K562 (cell line): ENCODE results near the gene STIL. TPM values are rescaled to one million over a fixed set of nuclear protein-coding genes. Genes with fewer than 3 reads are reported as not detected.

Source experiments
- ATAC-seq: fragments of 200-7000 bp; cut with Tn5 transposase; 3 replicates; pipeline ENCODE4 v1.9.1; 2020; ENCODE audit warnings: moderate library complexity
- BruUV-seq: library from RNA; stranded (reverse); fragments of 400-500 nt; replicated peaks from 2 replicates; lab custom pipeline; 2021; lab: Mats Ljungman, UMichigan
- CTCF ChIA-PET: fragments of 300-600 bp; formaldehyde crosslinking; extraction: SDS; loops from one replicate; lab custom pipeline; 2021; ENCODE audit warnings: low intra/inter-chr PET ratio; lab: Yijun Ruan, JAX
- POLR2A ChIA-PET: fragments of 300-600, 350-650 bp; sonication (Branson Sonifier 250); formaldehyde crosslinking; extraction: SDS; loops from one replicate; lab custom pipeline; 2021; ENCODE audit warnings: antibody characterized with exemption, inconsistent platforms; lab: Yijun Ruan, JAX
- DNase-seq, 4 experiments: peaks; one replicate each; pipeline versions ENCODE4 v3.0.0 to v3.0.0-alpha.2; 2011 to 2018; ENCODE audit warnings: low spot score in 3 of 4, mixed read lengths in 3 of 4; ENCODE audit errors: extremely low read depth in 1 of 4
- FAIRE-seq: peaks from 2 replicates; lab custom pipeline; 2011; peaks lifted over from hg19 to GRCh38; lab: Jason Lieb, UNC
- H2AFZ ChIP-seq: 2 replicates; pipeline ENCODE4 v1.6.0; 2011; ENCODE audit warnings: low read depth, low read length, control low read depth, inconsistent platforms
- H3K27ac ChIP-seq: fragments of 200-600 bp; 3 replicates; pipeline ENCODE4 v1.8.0; 2011; ENCODE audit warnings: low read depth, mild to moderate bottlenecking, control low read depth, inconsistent platforms, low read length, moderate library complexity, mixed read lengths; ENCODE audit errors: extremely low read depth
- H3K27me3 ChIP-seq, 2 experiments: fragments of 300-600 bp in 1 of 2; 2 replicates in 1 of 2; 3 replicates in 1 of 2; pipeline versions ENCODE4 v1.6.0 to v1.8.0; 2011; ENCODE audit warnings: inconsistent platforms in 2 of 2, low read length in 2 of 2, mild to moderate bottlenecking in 1 of 2, mixed read lengths in 1 of 2, moderate library complexity in 1 of 2; ENCODE audit not compliant: control insufficient read depth in 2 of 2, insufficient read depth in 2 of 2
- H3K36me3 ChIP-seq: fragments of 300-600 bp; 3 replicates; pipeline ENCODE4 v1.8.0; 2011; ENCODE audit warnings: mild to moderate bottlenecking, low read length, inconsistent platforms; ENCODE audit not compliant: control insufficient read depth, insufficient read depth
- H3K4me1 ChIP-seq, 2 experiments: fragments of 200-600 bp in 1 of 2; replicated peaks in 1 of 2; 2 replicates in 1 of 2; 3 replicates in 1 of 2; pipeline versions ENCODE4 v1.5.1 to v1.8.0; 2011; ENCODE audit warnings: inconsistent platforms in 2 of 2, low read length in 2 of 2, mild to moderate bottlenecking in 1 of 2, mixed read lengths in 1 of 2, moderate library complexity in 1 of 2; ENCODE audit not compliant: control insufficient read depth in 2 of 2, insufficient read depth in 2 of 2
- H3K4me2 ChIP-seq: 2 replicates; pipeline ENCODE4 v1.6.1; 2011; ENCODE audit warnings: low read length, control low read depth, inconsistent platforms, mixed read lengths; ENCODE audit not compliant: insufficient read depth
- H3K4me3 ChIP-seq: fragments of 200-600 bp; sonication (generic), shearing (Covaris generic); 2 replicates; pipeline ENCODE4 v1.5.1; 2016; ENCODE audit warnings: control low read depth, inconsistent platforms
- H3K79me2 ChIP-seq: fragments of 200-600 bp; 3 replicates; pipeline ENCODE4 v1.8.0; 2011; ENCODE audit warnings: low read length, inconsistent platforms; ENCODE audit not compliant: control insufficient read depth, insufficient read depth
- H3K9ac ChIP-seq, 2 experiments: 2 replicates each; pipeline versions ENCODE4 v1.6.0 to v1.6.1; 2011; ENCODE audit warnings: low read depth in 2 of 2, low read length in 2 of 2, control low read depth in 1 of 2, inconsistent platforms in 1 of 2, mild to moderate bottlenecking in 1 of 2, mixed read lengths in 1 of 2; ENCODE audit not compliant: insufficient read depth in 1 of 2
- H3K9me1 ChIP-seq: one replicate; pipeline ENCODE4 v1.6.0; 2011; ENCODE audit warnings: inconsistent platforms, mild to moderate bottlenecking, low read length, moderate library complexity; ENCODE audit not compliant: control insufficient read depth, insufficient read depth
- H3K9me3 ChIP-seq: replicated peaks from 2 replicates; pipeline ENCODE4 v1.5.1; 2011; ENCODE audit warnings: low read depth, low read length, inconsistent platforms; ENCODE audit not compliant: control insufficient read depth, insufficient read depth
- H4K20me1 ChIP-seq: replicated peaks from 2 replicates; pipeline ENCODE4 v1.6.1; 2011; ENCODE audit warnings: low read length, inconsistent platforms, mixed read lengths; ENCODE audit not compliant: control insufficient read depth, insufficient read depth
- HMGN3 ChIP-seq: IDR thresholded peaks from 2 replicates; pipeline ENCODE4 v1.6.1; 2011; ENCODE audit warnings: borderline replicate concordance, low read depth, mild to moderate bottlenecking, mixed read lengths, low read length; ENCODE audit not compliant: insufficient read length; ENCODE audit errors: extremely low read depth
- MYNN ChIP-seq, 2 experiments: sonication (generic); formaldehyde crosslinking in 1 of 2; IDR thresholded peaks; 2 replicates each; pipeline versions ENCODE4 v1.5.0 to v1.6.1; 2016 to 2020; ENCODE audit warnings: antibody characterized with exemption in 1 of 2, missing genetic modification reagents in 1 of 2
- NCOR1 ChIP-seq: fragments of 450-650 bp; IDR thresholded peaks from 2 replicates; pipeline ENCODE4 v1.6.1; 2016; ENCODE audit warnings: mild to moderate bottlenecking, moderate library complexity
- NFIC ChIP-seq: fragments of 450-650 bp; IDR thresholded peaks from 2 replicates; pipeline ENCODE4 v1.6.1; 2017; ENCODE audit warnings: mild to moderate bottlenecking, inconsistent platforms
- NFIX ChIP-seq: fragments of 250-450 bp; sonication (Bioruptor Pico); IDR thresholded peaks from 2 replicates; pipeline ENCODE4 v1.4.0; 2020; ENCODE audit warnings: low read depth, mild to moderate bottlenecking, moderate library complexity
- PHF20 ChIP-seq: fragments of 450-650 bp; IDR thresholded peaks from 2 replicates; pipeline ENCODE4 v1.6.1; 2018; ENCODE audit not compliant: partially characterized antibody
- POLR2B ChIP-seq: fragments of 450-650 bp; IDR thresholded peaks from 2 replicates; pipeline ENCODE4 v1.6.1; 2018; ENCODE audit warnings: low read depth; ENCODE audit not compliant: partially characterized antibody
- WGBS: fragments of 100-300 bp; shearing (Covaris generic); methylation state at CpG from one replicate; pipeline ENCODE4 v1.1.6; 2016; ENCODE audit warnings: low coverage, mixed read lengths; ENCODE audit not compliant: insufficient coverage; ENCODE audit errors: missing lambda C conversion rate; 5-methylcytosine and 5-hydroxymethylcytosine counted together
- in situ Hi-C: fragments of 300-500 bp; cut with MboI; formaldehyde crosslinking; loops from 4 replicates; pipeline ENCODE4 v1.15.0; 2018; ENCODE audit warnings: inconsistent platforms, mixed read lengths
- intact Hi-C: fragments of 100-400 bp; cut with micrococcal nuclease; formaldehyde crosslinking; loops from 2 replicates; pipeline ENCODE4 v1.14.2; 2022
- polyA plus RNA-seq, 8 experiments: library from polyadenylated mRNA; depleted of rRNA in 4 of 8; stranded (reverse) in 5 of 8; unstranded in 3 of 8; fragments of >200 nt; fragmentation: Nextera tagmentation in 2 of 8; fragmentation: Illumina TruSeq in 1 of 8; extraction: Ambion mirVana in 2 of 8; extraction: Trizol in 1 of 8; gene quantifications; 2 replicates each; pipeline versions ENCODE4 v1.2.1 to v1.2.3, GENCODE V29; 2011 to 2014; ENCODE audit warnings: inconsistent platforms in 1 of 8, missing spikeins in 1 of 8
- total RNA-seq, 7 experiments: library from RNA; depleted of rRNA in 6 of 7; stranded (reverse); fragments of >200 nt in 6 of 7; fragmentation: Illumina TruSeq in 2 of 7; extraction: Trizol in 2 of 7; gene quantifications; 2 replicates each; pipeline versions ENCODE4 v1.2.1 to v1.2.3, GENCODE V29; 2011 to 2021; ENCODE audit warnings: low replicate concordance in 1 of 7
- TF ChIP-seq, protein P1 (sequence below), 2 experiments: fragments of 450-650 bp; IDR thresholded peaks; 2 replicates each; pipeline ENCODE4 v1.6.1; 2016
- TF ChIP-seq, protein P2 (sequence below): fragments of 150-350 bp; conservative IDR thresholded peaks from 2 replicates; pipeline ENCODE4 v1.6.1; 2014; ENCODE audit warnings: low read length

The STIL gene
- total and polyA plus RNA-seq, 9 of the 15 experiments (the other 6 are each of a cell fraction or from before 2014, with no cell fraction given) = 10.5 to 77.4 (median 39.6) TPM

DNA sequence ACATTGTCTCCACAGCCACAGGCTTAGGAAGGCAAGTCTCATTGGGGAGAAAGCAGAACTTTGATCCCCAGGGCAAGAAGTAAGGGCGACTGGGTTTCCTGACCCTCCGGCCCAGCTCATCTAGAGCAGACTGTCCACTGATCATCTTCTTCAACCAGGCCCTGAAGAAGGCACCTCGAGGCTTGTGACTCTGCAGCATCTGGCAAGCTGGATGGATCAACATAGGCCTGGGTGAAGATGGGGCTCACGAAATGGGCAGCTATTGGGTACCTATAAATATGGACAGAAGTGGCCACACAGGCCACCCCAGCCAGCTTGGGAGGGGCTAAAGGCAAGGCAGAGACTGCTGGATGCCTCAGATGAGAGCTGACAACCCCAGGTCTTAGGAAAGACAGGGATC, 94.9 kb downstream of the STIL start:
- no peak overlapping the region for H3K27ac ChIP-seq
- peaks cover 9 to 22% of the 10 kb centered on the region in 2 experiments; a peak in 4 of 5 replicates for H3K4me1 ChIP-seq
- H3K4me3 ChIP-seq = no peak overlapping the region
- no peak for ATAC-seq
- peaks cover 31% of the 10 kb centered on the region; the same call in 1 of the 2 replicates for H4K20me1 ChIP-seq
- TF ChIP-seq PHF20 = no peak
- peak; percentile 15 for TF ChIP-seq POLR2B
- H3K9ac ChIP-seq = no peak overlapping the region
- no peaks in the 10 kb centered on the region for H3K9me3 ChIP-seq
- in situ Hi-C loops (no loop called here), intact Hi-C loops (no loop called here)
- peaks cover 35% of the 10 kb centered on the region for H3K79me2 ChIP-seq
- H2AFZ ChIP-seq = no peak overlapping the region
- no peak for FAIRE-seq
- 79% methylated on average over 4 of the region's 4 CpGs for WGBS
- H3K9me1 ChIP-seq = no peaks in the 10 kb centered on the region
- ChIA-PET CTCF (no interaction called here), POLR2A (interaction anchor here (0.6 to 4.3 kb wide), 4 partner anchors 10 to 170 kb away, joined by 3 to 41 read pairs (median 3); no protein-coding TSS in a partner anchor)
- no peak for DNase-seq
- no TSS peak for BruUV-seq
- no peak overlapping the region for H3K4me2 ChIP-seq
- H3K27me3 ChIP-seq = no peaks in the 10 kb centered on the region
- H3K36me3 ChIP-seq = peaks cover 88% of the 10 kb centered on the region

DNA sequence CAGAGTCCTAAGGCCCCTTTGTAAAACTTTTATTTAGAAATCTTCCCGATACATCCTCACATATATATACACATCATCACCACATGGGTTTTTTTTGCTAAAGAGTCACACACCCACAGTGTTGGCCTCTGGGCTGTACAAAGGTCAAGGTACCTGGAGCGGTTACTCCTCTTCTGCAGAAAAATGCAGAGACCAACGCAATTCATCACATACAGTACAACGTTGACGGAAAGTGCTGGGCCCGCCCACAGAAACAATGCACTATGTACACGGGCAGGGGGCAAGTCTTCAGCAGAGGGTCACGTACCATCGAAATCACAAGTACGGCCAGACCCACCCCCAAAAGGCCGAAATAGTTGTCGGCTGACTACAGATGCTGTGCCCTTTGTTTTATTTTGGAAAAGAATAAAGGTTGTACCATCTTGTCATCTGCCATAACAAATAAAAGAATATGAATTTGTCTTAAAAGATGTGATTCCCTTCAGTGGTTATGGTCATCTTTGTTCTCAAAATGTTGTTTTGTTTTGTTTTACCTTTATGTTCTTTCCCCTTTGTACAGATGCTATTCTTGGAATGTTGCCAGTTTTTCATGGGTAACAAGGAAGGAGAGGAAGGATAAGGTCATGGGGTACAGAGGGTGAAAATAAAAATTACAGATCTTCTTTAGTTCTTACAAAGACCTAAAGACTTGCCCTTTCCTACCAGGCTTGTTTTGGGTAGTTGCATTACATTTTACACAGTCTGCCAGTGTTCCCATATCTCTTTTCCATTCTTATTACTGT, 97.5 kb downstream of the STIL start:
- intact Hi-C loops = no loop called here
- FAIRE-seq = no peak

More for the DNA sequence above, 97.5 kb downstream of the STIL start:
- peak; percentile 0; the same call in 1 of the 3 replicates for ATAC-seq
- peaks cover 14% of the 10 kb centered on the region for H3K79me2 ChIP-seq
- no peaks in the 10 kb centered on the region for H3K9me3 ChIP-seq
- H3K27ac ChIP-seq = no peak overlapping the region
- no peak overlapping the region for H3K9ac ChIP-seq
- CTCF ChIA-PET = no interaction called here
- peaks cover 33 to 48% of the 10 kb centered on the region in 2 experiments for H3K4me1 ChIP-seq
- peaks cover 68% of the 10 kb centered on the region for H3K36me3 ChIP-seq
- no peaks in the 10 kb centered on the region for H3K27me3 ChIP-seq
- H3K9me1 ChIP-seq = peaks cover 1% of the 10 kb centered on the region
- in situ Hi-C loops = no loop called here
- no peak overlapping the region for H2AFZ ChIP-seq
- 83% methylated on average over 12 of the region's 12 CpGs for WGBS
- TF ChIP-seq MYNN (IDR thresholded peaks at IDR 0.05) = 0 out of 2 replicates have a peak, but pooled peaks have one; percentile 15
- TF ChIP-seq MYNN (CRISPR knock-in tag; IDR thresholded peaks at IDR 0.05) = no peak
- TF ChIP-seq NFIX = peak; percentile 53; the same call in 1 of the 2 replicates
- TF ChIP-seq, protein P1, sequence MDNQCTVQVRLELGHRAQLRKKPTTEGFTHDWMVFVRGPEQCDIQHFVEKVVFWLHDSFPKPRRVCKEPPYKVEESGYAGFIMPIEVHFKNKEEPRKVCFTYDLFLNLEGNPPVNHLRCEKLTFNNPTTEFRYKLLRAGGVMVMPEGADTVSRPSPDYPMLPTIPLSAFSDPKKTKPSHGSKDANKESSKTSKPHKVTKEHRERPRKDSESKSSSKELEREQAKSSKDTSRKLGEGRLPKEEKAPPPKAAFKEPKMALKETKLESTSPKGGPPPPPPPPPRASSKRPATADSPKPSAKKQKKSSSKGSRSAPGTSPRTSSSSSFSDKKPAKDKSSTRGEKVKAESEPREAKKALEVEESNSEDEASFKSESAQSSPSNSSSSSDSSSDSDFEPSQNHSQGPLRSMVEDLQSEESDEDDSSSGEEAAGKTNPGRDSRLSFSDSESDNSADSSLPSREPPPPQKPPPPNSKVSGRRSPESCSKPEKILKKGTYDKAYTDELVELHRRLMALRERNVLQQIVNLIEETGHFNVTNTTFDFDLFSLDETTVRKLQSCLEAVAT (IDR thresholded peaks at IDR 0.05) = peak in 1 of 2 experiments; percentile 45; a peak in 1 of 4 replicates
- TF ChIP-seq NCOR1 = no peak
- no peak for TF ChIP-seq HMGN3
- peak; percentile 95 for TF ChIP-seq NFIC
- TF ChIP-seq, protein P2, sequence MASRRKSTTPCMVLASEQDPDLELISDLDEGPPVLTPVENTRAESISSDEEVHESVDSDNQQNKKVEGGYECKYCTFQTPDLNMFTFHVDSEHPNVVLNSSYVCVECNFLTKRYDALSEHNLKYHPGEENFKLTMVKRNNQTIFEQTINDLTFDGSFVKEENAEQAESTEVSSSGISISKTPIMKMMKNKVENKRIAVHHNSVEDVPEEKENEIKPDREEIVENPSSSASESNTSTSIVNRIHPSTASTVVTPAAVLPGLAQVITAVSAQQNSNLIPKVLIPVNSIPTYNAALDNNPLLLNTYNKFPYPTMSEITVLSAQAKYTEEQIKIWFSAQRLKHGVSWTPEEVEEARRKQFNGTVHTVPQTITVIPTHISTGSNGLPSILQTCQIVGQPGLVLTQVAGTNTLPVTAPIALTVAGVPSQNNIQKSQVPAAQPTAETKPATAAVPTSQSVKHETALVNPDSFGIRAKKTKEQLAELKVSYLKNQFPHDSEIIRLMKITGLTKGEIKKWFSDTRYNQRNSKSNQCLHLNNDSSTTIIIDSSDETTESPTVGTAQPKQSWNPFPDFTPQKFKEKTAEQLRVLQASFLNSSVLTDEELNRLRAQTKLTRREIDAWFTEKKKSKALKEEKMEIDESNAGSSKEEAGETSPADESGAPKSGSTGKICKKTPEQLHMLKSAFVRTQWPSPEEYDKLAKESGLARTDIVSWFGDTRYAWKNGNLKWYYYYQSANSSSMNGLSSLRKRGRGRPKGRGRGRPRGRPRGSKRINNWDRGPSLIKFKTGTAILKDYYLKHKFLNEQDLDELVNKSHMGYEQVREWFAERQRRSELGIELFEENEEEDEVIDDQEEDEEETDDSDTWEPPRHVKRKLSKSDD = no peak
- TF ChIP-seq, all 486 proteins: peak for 4
- POLR2A ChIA-PET = interaction anchor here (0.7 to 7.7 kb wide), 7 partner anchors 8 to 47 kb away, joined by 3 to 80 read pairs (median 10); no protein-coding TSS in a partner anchor
- H3K4me3 ChIP-seq = no peak overlapping the region
- H3K4me2 ChIP-seq = no peak overlapping the region
- H4K20me1 ChIP-seq = peaks cover 27% of the 10 kb centered on the region; the same call in 1 of the 2 replicates
- BruUV-seq = TSS peak; percentile 28
- DNase-seq = no peak
